Chondrocyte (in vitro differentiated cells): Measurements from ENCODE around the gene GAL3ST1. TPM values are rescaled to one million over a fixed set of nuclear protein-coding genes. Genes with fewer than 3 reads are reported as not detected.

ENCODE experiments used
- DNase-seq: peaks from one replicate; pipeline ENCODE4 v3.0.0; 2021; ENCODE audit warnings: mixed read lengths, low spot score
- H3K27ac Mint-ChIP-seq: one replicate; pipeline ENCODE4 v1.8.0; 2021; ENCODE audit warnings: mild to moderate bottlenecking, moderate library complexity, mixed read lengths; ENCODE audit not compliant: unreplicated experiment
- H3K27me3 Mint-ChIP-seq: 2 replicates; pipeline ENCODE4 v1.8.0; 2021; ENCODE audit warnings: low read depth, mixed read lengths
- H3K36me3 Mint-ChIP-seq: 2 replicates; pipeline ENCODE4 v1.8.0; 2021; ENCODE audit warnings: low read depth, mixed read lengths
- H3K4me1 Mint-ChIP-seq: 2 replicates; pipeline ENCODE4 v1.8.0; 2021; ENCODE audit warnings: low read depth, mild to moderate bottlenecking, mixed read lengths
- H3K4me3 Mint-ChIP-seq: one replicate; pipeline ENCODE4 v1.8.0; 2021; ENCODE audit warnings: mild to moderate bottlenecking, moderate library complexity, mixed read lengths; ENCODE audit not compliant: unreplicated experiment
- H3K9me3 Mint-ChIP-seq: 2 replicates; pipeline ENCODE4 v1.8.0; 2021; ENCODE audit warnings: low read depth, mixed read lengths
- total RNA-seq: library from RNA; stranded (reverse); gene quantifications from 3 replicates; pipeline ENCODE4 v1.2.1, GENCODE V29; 2021
- TF ChIP-seq, protein P1 (sequence below): fragments of 200-600 bp; sonication (generic); IDR thresholded peaks from 2 replicates; pipeline ENCODE4 v1.5.0; 2021; ENCODE audit warnings: antibody characterized with exemption, mild to moderate bottlenecking, moderate library complexity

GAL3ST1 gene
- total RNA-seq, 1 donor from 2014 or later, result 3.9 TPM

DNA sequence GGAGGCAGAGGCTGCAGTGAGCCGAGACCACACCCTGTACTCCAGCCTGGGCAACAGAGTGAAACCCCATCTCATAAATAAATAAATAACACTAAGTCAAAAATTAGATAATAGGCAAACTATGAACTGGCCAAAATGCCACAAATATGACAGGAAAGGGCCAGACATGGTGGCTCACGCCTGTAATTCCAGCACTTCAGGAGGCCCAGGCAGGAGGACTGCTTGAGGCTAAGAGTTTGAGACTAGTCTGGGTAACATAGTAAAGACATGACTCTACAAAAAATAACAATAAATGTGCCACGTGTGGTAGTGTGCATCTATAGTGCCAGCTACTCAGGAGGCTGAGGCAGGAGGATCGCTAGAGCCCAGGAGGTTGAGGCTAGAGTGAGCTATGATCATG, 47.8 kb downstream of the GAL3ST1 start:
- H3K27me3 Mint-ChIP-seq, result peaks cover 3% of the 10 kb centered on the region
- TF ChIP-seq, protein P1, sequence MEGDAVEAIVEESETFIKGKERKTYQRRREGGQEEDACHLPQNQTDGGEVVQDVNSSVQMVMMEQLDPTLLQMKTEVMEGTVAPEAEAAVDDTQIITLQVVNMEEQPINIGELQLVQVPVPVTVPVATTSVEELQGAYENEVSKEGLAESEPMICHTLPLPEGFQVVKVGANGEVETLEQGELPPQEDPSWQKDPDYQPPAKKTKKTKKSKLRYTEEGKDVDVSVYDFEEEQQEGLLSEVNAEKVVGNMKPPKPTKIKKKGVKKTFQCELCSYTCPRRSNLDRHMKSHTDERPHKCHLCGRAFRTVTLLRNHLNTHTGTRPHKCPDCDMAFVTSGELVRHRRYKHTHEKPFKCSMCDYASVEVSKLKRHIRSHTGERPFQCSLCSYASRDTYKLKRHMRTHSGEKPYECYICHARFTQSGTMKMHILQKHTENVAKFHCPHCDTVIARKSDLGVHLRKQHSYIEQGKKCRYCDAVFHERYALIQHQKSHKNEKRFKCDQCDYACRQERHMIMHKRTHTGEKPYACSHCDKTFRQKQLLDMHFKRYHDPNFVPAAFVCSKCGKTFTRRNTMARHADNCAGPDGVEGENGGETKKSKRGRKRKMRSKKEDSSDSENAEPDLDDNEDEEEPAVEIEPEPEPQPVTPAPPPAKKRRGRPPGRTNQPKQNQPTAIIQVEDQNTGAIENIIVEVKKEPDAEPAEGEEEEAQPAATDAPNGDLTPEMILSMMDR, result no peak
- no peaks in the 10 kb centered on the region for H3K36me3 Mint-ChIP-seq
- no peaks in the 10 kb centered on the region for H3K9me3 Mint-ChIP-seq
- no peak for DNase-seq
- no peak overlapping the region for H3K27ac Mint-ChIP-seq
- no peak overlapping the region for H3K4me3 Mint-ChIP-seq
- no peaks in the 10 kb centered on the region for H3K4me1 Mint-ChIP-seq

DNA sequence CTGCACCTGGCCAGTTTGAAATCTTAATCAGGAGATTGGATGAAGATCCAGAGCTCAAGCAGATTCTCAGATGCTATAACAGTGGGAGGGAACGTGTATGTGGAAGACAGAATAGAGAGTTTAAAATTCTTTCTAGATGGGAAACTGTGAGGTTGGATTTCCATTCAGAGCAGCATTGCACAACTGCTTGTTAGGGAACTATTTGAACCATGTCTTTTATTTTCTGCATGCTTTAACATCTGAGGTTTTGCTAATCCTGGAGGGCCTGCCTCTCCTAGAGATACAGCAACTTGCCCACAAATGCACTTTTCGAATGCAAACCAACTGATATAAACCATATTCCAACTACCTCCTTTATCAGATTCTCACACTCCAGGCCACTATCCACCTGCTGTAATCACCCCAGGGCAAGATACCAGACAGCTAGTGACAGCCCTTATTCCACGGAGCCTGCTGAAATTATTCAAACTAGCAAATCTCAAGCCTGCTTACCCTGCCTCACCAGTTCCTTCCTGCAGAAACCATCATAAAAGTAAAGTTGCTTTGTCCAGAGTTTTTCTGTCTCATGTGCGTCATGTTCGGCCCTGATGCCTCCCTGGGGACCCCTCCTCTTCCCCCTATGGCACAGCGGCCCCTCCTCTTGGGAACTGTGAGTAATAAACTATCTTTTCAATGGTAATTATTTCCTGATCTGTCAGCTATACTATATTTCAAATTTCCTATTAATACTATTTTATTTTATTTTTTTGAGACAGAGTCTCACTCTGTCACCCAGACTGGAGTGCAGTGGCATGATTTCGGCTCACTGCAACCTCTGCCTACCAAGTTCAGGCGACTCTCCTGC, 50.6 kb downstream of the GAL3ST1 start:
- TF ChIP-seq, protein P1, result no peak
- Mint-ChIP-seq H3K9me3 (no peaks in the 10 kb centered on the region), H3K27ac (no peak overlapping the region), H3K4me3 (no peak overlapping the region), H3K36me3 (no peaks in the 10 kb centered on the region), H3K27me3 (peaks cover 8% of the 10 kb centered on the region), H3K4me1 (no peaks in the 10 kb centered on the region)
- DNase-seq, result no peak

DNA sequence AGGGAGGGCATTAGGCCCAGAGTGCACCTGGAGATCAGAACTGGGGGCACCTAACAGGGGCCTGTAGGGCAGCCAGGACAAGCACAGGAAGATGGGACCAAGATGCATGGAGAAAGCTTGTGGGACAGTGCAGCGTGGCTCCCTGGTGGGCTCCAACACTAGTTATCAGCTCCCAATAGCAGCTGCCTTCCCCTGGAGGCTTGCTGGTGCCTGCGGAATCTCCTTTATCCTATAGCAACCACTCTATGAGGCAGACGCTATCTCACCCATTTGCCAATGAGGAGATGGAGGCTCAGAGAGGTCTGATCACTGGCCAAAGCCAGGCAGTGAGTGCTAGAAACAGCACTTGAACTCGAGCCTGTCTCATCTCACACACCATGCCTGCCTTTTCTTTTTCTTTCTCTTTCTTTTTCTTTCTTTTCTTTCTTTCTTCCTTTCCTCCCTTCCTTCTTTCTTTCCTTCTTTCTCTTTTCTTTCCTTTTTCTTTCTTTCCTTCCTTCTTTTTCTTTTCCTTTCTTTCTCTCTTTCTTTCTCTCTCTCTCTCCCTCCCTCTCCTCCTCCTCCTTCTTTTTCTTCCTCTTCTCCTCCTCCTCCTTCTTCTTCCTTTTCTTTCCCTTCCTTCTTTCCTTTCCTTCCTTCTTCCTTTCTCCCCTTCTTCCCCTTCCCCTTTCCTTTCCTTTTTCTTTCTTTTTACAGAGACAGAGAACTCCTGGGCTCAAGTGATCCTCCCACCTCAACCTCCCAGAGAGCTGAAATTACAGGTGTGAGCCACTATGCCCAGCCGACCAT, 52.9 kb downstream of the GAL3ST1 start:
- Mint-ChIP-seq H3K36me3 (no peaks in the 10 kb centered on the region), H3K4me1 (no peaks in the 10 kb centered on the region), H3K27ac (no peak overlapping the region), H3K9me3 (no peaks in the 10 kb centered on the region), H3K27me3 (peaks cover 9% of the 10 kb centered on the region), H3K4me3 (no peak overlapping the region)
- TF ChIP-seq, protein P1, result no peak
- no peak for DNase-seq

DNA sequence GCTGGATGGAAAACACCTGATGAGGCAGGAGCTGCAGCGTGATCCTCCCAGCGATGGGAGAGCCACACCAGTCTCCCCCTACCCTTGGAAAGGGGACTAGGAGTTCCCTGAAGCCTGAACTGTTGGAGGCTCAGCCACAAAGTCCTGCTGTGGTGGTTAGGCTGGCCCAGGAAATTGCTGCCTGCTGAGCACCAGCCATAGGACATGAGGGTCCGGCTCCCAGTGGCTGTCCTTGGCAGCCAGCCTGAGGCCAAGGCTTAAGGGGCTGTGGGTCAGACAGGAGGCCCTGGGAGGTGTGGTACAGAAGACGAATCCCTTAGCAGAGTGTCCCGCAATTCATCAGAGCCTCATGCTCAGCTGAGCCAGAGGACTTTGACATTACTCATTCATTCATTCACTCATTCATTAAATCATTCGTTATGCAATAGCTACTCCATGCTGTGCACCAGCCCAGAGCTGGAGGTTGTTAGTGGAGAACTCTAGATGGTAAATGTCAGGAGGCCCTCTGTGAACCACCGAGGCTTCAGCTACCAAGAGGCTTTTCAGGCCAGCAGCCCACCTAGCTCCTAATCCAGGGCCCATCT, 54.5 kb downstream of the GAL3ST1 start:
- Mint-ChIP-seq H3K4me3 (no peak overlapping the region), H3K36me3 (no peaks in the 10 kb centered on the region), H3K27ac (no peak overlapping the region), H3K4me1 (no peaks in the 10 kb centered on the region), H3K9me3 (no peaks in the 10 kb centered on the region), H3K27me3 (peaks cover 9% of the 10 kb centered on the region)
- DNase-seq, result no peak
- TF ChIP-seq, protein P1, result no peak

DNA sequence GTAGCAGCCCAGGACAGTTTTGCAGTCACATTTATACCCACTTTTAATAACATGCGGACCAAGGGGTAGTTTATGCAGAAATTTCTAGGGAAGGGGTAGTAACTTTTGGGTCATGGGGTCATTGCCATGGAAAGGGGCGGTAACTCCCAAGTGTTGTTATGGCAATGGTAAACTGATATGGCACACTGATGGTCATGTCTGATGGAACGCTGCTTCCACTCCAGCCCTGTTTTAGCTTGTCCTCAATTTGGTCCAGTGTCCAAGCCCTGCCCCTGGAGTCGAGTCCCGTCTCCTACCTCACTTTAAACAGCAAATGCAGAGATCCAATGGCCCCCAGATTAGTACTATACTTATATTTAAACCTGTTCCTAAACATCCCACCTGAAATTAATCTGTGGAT, 57.7 kb downstream of the GAL3ST1 start:
- no peak for DNase-seq
- TF ChIP-seq, protein P1, result no peak
- Mint-ChIP-seq H3K9me3 (peaks cover 5% of the 10 kb centered on the region), H3K4me3 (no peak overlapping the region), H3K4me1 (no peaks in the 10 kb centered on the region), H3K36me3 (no peaks in the 10 kb centered on the region), H3K27ac (no peak overlapping the region), H3K27me3 (peaks cover 6% of the 10 kb centered on the region)
